H1 (cell line): ENCODE results near the gene KIAA1671.

Experiments
- POLR2AphosphoS5 ChIP-seq: IDR thresholded peaks from 2 replicates; pipeline ENCODE4 v1.6.1; 2011; ENCODE audit warnings: low read depth, low read length
- SIN3A ChIP-seq, 2 experiments: IDR thresholded peaks in 1 of 2; conservative IDR thresholded peaks in 1 of 2; 2 replicates each; pipeline ENCODE4 v1.6.1; 2011 to 2012; ENCODE audit warnings: low read length in 2 of 2, improper control_type of control experiment in 1 of 2, low read depth in 1 of 2, mild to moderate bottlenecking in 1 of 2
- TEAD4 ChIP-seq: IDR thresholded peaks from 2 replicates; pipeline ENCODE4 v1.6.1; 2012; ENCODE audit warnings: low read depth, low read length, inconsistent platforms, mixed read lengths

DNA sequence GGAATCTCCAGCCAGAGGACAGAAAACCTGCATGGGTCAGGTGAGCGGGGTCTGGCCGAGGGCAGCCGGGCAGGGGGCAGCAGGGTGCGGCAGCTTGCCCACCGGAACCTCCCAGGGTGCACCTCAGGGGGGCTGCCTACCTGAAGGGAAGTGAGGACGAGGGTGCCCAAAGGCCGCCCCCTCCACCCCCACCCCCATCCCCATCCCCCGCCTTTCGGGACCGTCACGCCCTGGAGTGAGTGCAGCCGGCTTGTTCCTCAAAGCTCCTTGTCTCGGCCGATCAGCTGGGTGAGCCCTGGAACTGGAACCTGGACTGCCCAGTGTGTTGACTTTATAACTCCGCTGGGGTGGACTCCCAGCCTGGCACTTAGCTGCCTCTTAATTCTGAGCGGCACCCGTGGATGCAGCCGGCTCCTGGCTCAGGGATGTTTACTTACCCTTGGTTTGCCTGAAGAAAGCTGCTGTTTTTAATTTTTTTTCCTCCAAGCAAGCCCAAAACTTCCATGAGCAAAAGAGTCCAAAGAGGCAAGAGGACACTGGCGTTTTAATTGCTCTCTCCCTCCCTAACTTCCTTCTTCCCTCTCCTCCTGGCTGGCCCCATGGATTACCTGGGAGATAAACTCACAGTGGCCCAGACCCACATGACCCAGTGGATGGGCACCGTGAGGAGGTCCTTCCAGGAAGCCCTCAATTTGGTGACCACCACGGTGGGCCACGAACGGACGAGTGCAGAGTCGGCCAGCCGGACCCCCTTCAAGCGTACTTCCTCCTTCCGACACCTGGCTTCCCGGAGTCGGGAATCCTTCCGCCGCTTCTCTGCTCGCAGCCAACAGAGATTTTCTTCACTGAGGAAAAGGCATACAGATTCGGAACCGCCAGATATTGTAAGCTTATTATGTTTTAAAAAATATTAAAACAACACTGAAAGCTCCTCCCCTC, 159.3 kb downstream of the KIAA1671 start:
- TF ChIP-seq POLR2AphosphoS5 (no peak), SIN3A (conservative IDR thresholded peaks at IDR 0.05 in 1 of 2, IDR thresholded peaks at IDR 0.05 in 1 of 2; ENCODE audit: low read depth in 1 of 2, low read length in 2 of 2) (no peak), TEAD4 (no peak)
